Endodermal cell (in vitro differentiated cells): Measurements from ENCODE around the gene FAM151B. TPM values are rescaled to one million over a fixed set of nuclear protein-coding genes. Genes with fewer than 3 reads are reported as not detected.
A peak's percentile ranks its signal among the peaks of the same experiment; 100 is the strongest.
"Not testable (repeated sequence)": the region's sequence is repeated elsewhere in the genome, so short reads cannot be mapped to it uniquely, and the experiment has no call there.

Source experiments
- DNase-seq: peaks from one replicate; pipeline ENCODE4 v3.0.0-alpha.2; 2017
- H3K27ac ChIP-seq: 2 replicates; pipeline ENCODE4 v1.5.1; 2013; ENCODE audit warnings: mild to moderate bottlenecking, low read depth, low read length, moderate library complexity
- H3K27me3 ChIP-seq: 2 replicates; pipeline ENCODE4 v1.6.1; 2013; ENCODE audit warnings: mild to moderate bottlenecking, low read length, moderate library complexity; ENCODE audit not compliant: insufficient read depth, control insufficient read depth, poor library complexity, severe bottlenecking
- H3K36me3 ChIP-seq: 2 replicates; pipeline ENCODE4 v1.7.0; 2013; ENCODE audit warnings: mild to moderate bottlenecking, low read length, moderate library complexity; ENCODE audit not compliant: control insufficient read depth, insufficient read depth
- H3K4me1 ChIP-seq: one replicate; pipeline ENCODE4 v1.7.0; 2013; ENCODE audit warnings: low read length; ENCODE audit not compliant: control insufficient read depth, insufficient read depth
- H3K4me3 ChIP-seq: 2 replicates; pipeline ENCODE4 v1.5.1; 2013; ENCODE audit warnings: mild to moderate bottlenecking, low read length, moderate library complexity
- H3K9ac ChIP-seq: 2 replicates; pipeline ENCODE4 v1.6.1; 2013; ENCODE audit warnings: mild to moderate bottlenecking, low read length, moderate library complexity; ENCODE audit not compliant: poor library complexity, severe bottlenecking; ENCODE audit errors: extremely low read depth
- H3K9me3 ChIP-seq: 2 replicates; pipeline ENCODE4 v1.6.1; 2013; ENCODE audit warnings: mild to moderate bottlenecking, low read length, moderate library complexity; ENCODE audit not compliant: control insufficient read depth
- H3K27ac Mint-ChIP-seq: 2 replicates; pipeline ENCODE4 v1.8.0; 2020; ENCODE audit warnings: mixed read lengths
- H3K27me3 Mint-ChIP-seq: 2 replicates; pipeline ENCODE4 v1.8.0; 2021; ENCODE audit warnings: mild to moderate bottlenecking, mixed read lengths; ENCODE audit not compliant: insufficient read depth
- H3K36me3 Mint-ChIP-seq: 2 replicates; pipeline ENCODE4 v1.8.0; 2020; ENCODE audit warnings: low read depth, mixed read lengths
- H3K4me1 Mint-ChIP-seq: 2 replicates; pipeline ENCODE4 v1.8.0; 2020; ENCODE audit warnings: mixed read lengths
- H3K4me3 Mint-ChIP-seq: 2 replicates; pipeline ENCODE4 v1.8.0; 2020; ENCODE audit warnings: mild to moderate bottlenecking, moderate library complexity, mixed read lengths
- H3K9me3 Mint-ChIP-seq: 2 replicates; pipeline ENCODE4 v1.8.0; 2020; ENCODE audit warnings: mild to moderate bottlenecking, mixed read lengths
- CTCF ChIP-seq: fragments of 200-600 bp; sonication (generic); conservative IDR thresholded peaks from 2 replicates; pipeline ENCODE4 v1.5.0; 2021; ENCODE audit warnings: antibody characterized with exemption, mild to moderate bottlenecking
- WGBS, 2 experiments: methylation state at CpG; one replicate each; pipeline versions ENCODE4 v1.1.5 to v1.1.7; 2013; ENCODE audit warnings: missing lambda C conversion rate in 2 of 2, mixed read lengths in 1 of 2; ENCODE audit not compliant: insufficient coverage in 1 of 2, insufficient read length in 1 of 2; 5-methylcytosine and 5-hydroxymethylcytosine counted together
- total RNA-seq, 2 donors: library from RNA; stranded (reverse); fragmentation: NEBNext Ultra II Directional in 1 of 2; extraction: Animal tissue kit (Norgen Biotek cat#: 25700) in 1 of 2; gene quantifications; 2 replicates in 1 of 2; 3 replicates in 1 of 2; pipeline ENCODE4 v1.2.1, GENCODE V29; 2021

Gene FAM151B
- total RNA-seq, 2 donors from 2014 or later = 1.2 to 1.5 TPM

GRCh38 chr5:80487444-80487828 lies 464 bp upstream of the FAM151B start:
- 69 to 72% methylated on average over 18 of the region's 18 CpGs for WGBS, 2 experiments
- peaks cover 2% of the 10 kb centered on the region for H3K9me3 ChIP-seq
- peaks cover under 1% of the 10 kb centered on the region for H3K36me3 ChIP-seq
- no peak for DNase-seq
- no peaks in the 10 kb centered on the region for H3K27me3 ChIP-seq
- no peaks in the 10 kb centered on the region for H3K4me1 ChIP-seq
- H3K36me3 Mint-ChIP-seq = peaks cover 24% of the 10 kb centered on the region
- H3K9me3 Mint-ChIP-seq = peaks cover 20% of the 10 kb centered on the region
- no peak for TF ChIP-seq CTCF
- H3K4me1 Mint-ChIP-seq = peaks cover 3% of the 10 kb centered on the region
- H3K27ac Mint-ChIP-seq = peak overlapping the region; percentile 84
- H3K27ac ChIP-seq = no peak overlapping the region
- peak overlapping the region; percentile 85 for H3K9ac ChIP-seq
- H3K4me3 ChIP-seq = peak overlapping the region; percentile 88
- peak overlapping the region; percentile 77 for H3K4me3 Mint-ChIP-seq
- peaks cover 7% of the 10 kb centered on the region for H3K27me3 Mint-ChIP-seq

- Mint-ChIP-seq H3K27me3 (peaks cover 7% of the 10 kb centered on the region), H3K9me3 (peaks cover 11% of the 10 kb centered on the region), H3K4me1 (peaks cover 3% of the 10 kb centered on the region), H3K4me3 (no peak overlapping the region), H3K27ac (no peak overlapping the region), H3K36me3 (no peaks in the 10 kb centered on the region)
- H3K9ac ChIP-seq = no peak overlapping the region
- no peaks in the 10 kb centered on the region for H3K27me3 ChIP-seq
- H3K36me3 ChIP-seq = no peaks in the 10 kb centered on the region
- 92 to 100% methylated on average over 3 of the region's 3 CpGs for WGBS, 2 experiments
- no peaks in the 10 kb centered on the region for H3K9me3 ChIP-seq
- H3K27ac ChIP-seq = no peak overlapping the region
- no peak for TF ChIP-seq CTCF
- no peaks in the 10 kb centered on the region for H3K4me1 ChIP-seq
- no peak for DNase-seq
- H3K4me3 ChIP-seq = no peak overlapping the region
These were observed 3.4 kb downstream of the FAM151B start for GRCh38 chr5:80491296-80491695.

GRCh38 chr5:80492741-80493140 lies 4.8 kb downstream of the FAM151B start:
- Histone ChIP-seq H3K27ac (no peak overlapping the region), H3K9ac (no peak overlapping the region), H3K4me1 (no peaks in the 10 kb centered on the region), H3K27me3 (no peaks in the 10 kb centered on the region), H3K36me3 (no peaks in the 10 kb centered on the region), H3K4me3 (no peak overlapping the region), H3K9me3 (no peaks in the 10 kb centered on the region)
- TF ChIP-seq CTCF = no peak
- H3K4me3 Mint-ChIP-seq = no peak overlapping the region
- WGBS, 2 experiments = 82 to 96% methylated on average over 3 of the region's 3 CpGs
- H3K27ac Mint-ChIP-seq = no peak overlapping the region
- peaks cover 3% of the 10 kb centered on the region for H3K27me3 Mint-ChIP-seq
- peaks cover 3% of the 10 kb centered on the region for H3K4me1 Mint-ChIP-seq
- H3K36me3 Mint-ChIP-seq = no peaks in the 10 kb centered on the region
- peaks cover 11% of the 10 kb centered on the region for H3K9me3 Mint-ChIP-seq
- no peak for DNase-seq

GRCh38 chr5:80493443-80493842 lies 5.5 kb downstream of the FAM151B start:
- H3K27me3 ChIP-seq, H3K36me3 ChIP-seq, H3K9me3 ChIP-seq, H3K4me1 ChIP-seq, H3K27me3 Mint-ChIP-seq, H3K4me1 Mint-ChIP-seq, H3K27ac ChIP-seq, H3K36me3 Mint-ChIP-seq, DNase-seq, H3K9ac ChIP-seq, H3K4me3 ChIP-seq, H3K4me3 Mint-ChIP-seq, H3K27ac Mint-ChIP-seq: not testable (repeated sequence)
- peaks cover 11% of the 10 kb centered on the region for H3K9me3 Mint-ChIP-seq
- WGBS, 2 experiments = 89 to 92% methylated on average over 3 to 7 of the region's 7 CpGs
